EH (cell line): Measurements from ENCODE around the gene UFSP1.
"Not testable (repeated sequence)": the region's sequence is repeated elsewhere in the genome, so short reads cannot be mapped to it uniquely, and the experiment has no call there.

Source experiments
- DNase-seq: peaks from one replicate; pipeline ENCODE4 v3.0.0-alpha.2; 2015; ENCODE audit warnings: low read depth

UFSP1 gene

DNA sequence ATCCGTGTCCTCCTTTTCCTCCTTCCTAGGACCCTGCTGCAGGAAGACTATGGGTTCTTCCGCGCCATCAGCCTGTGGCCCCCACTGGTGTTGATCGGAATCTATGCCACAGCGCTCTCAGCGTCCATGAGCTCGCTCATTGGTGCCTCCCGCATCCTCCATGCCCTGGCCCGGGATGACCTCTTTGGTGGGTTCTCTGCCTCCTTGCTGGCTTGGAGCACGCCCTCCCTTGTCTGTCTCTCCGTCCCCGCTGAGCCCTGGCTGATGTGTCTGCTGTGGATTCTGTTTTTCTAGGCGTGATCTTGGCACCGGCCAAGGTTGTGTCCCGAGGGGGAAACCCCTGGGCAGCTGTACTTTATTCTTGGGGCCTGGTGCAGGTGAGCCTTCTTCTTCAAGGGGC lies 29.7 kb downstream of the UFSP1 start:
- no peak for DNase-seq

GRCh38 chr7:100856871-100857282 lies 32.6 kb downstream of the UFSP1 start:
- DNase-seq, result no peak

DNA sequence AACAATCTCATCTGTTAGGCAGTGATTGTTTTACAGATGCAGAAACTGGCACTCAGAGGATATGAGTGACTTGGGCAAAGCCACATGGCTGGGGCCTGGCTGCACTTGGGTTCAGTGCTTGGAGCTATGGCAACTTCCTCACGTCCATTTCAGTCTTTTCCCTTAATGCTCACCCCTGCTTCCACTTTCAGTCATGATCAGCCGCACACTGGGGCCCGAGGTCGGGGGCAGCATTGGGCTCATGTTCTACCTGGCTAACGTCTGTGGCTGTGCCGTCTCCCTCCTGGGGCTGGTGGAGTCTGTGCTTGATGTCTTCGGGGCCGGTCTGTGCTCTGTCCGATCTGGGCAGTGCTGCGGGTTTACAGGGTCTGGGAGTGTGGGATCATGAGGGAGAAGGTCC lies 34.0 kb downstream of the UFSP1 start:
- no peak for DNase-seq

DNA sequence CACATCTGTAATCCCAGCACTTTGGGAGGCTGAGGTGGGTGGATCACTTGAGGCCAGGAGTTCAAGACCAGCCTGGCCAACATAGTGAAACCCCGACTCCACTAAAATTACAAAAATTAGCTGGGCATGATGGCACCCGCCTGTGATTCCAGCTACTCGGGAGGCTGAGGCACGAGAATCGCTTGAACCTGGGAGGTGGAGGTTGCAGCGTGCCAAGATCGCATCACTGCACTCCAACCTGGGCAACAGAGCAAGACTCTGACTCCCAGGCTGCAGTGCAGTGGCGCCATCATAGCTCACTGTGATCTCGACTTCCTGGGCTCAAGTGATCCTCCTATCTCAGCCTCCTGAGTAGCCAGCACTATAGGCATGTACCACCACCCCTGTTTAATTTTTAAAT lies 34.6 kb downstream of the UFSP1 start:
- not testable (repeated sequence) for DNase-seq

- DNase-seq, result no peak
These were observed 35.2 kb downstream of the UFSP1 start for GRCh38 chr7:100854146-100854895.

GRCh38 chr7:100852048-100852872 lies 37.3 kb downstream of the UFSP1 start, which contains the start of gene SLC12A9:
Gene SLC12A9 (plus strand): TSS chr7:100852713. CDS start chr7:100854198, 1,485 bp downstream.
- peak; percentile 94 for DNase-seq

- DNase-seq, result no peak
These were observed 42.2 kb downstream of the UFSP1 start for GRCh38 chr7:100847360-100847759.

DNA sequence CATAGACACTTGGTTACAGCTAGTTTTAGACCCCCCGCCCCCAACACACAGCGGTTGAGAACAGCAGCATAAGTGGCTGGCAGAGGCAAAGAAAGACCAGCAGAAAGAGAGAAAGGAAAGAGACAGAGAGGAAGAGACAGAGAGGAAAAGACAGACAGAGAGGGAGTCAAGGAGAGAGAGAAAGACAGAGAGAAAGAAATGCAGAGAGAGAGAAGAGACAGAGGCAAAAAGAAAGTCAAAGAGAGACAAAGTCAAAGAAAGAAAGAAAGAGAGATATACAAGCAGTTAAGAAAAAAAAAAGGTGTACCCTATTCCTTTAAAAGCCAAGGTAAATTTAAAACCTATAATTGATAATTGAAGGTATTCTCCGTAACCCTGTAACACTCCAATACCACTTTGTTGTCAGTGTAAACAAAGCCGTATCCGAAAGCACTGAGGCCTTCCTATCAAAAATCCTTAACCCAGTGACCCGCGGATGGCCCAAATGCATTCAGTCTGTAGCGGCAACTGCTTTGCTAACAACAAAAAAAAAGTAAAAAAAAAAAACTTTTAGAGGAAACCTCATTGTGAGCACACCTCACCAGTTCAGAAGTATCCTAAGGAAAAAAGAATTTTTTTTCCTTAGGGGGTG lies 48.9 kb downstream of the UFSP1 start:
- DNase-seq, result no peak

DNA sequence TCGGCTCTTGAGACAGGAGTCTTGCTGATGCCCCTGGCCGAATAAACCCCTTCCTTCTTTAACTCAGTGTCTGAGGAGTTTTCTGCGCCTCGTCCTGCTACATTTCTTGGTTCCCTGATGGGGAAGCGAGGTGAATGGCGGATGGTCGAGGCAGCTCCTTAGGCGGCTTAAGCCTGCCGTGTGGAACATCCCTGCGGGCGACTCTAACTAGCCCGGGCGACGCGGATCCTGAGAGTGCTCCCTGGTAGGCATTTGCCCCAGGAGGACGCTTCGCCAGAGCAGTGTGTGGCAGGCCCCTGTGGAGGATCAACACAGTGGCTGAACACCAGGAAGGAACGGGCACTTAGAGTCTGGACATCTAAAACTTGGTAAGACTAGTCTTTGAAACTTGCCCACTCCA lies 50.2 kb downstream of the UFSP1 start:
- no peak for DNase-seq
